Gastroesophageal sphincter (tissue), 4 donors: Measurements from ENCODE around the gene DUSP16. TPM values are rescaled to one million over a fixed set of nuclear protein-coding genes. Genes with fewer than 3 reads are reported as not detected.

Experiments used
- ATAC-seq: fragments of 150-250 bp; one replicate; pipeline ENCODE4 v1.9.1; 2016; ENCODE audit warnings: mild to moderate bottlenecking, moderate library complexity
- H3K27ac ChIP-seq, 4 donors: fragments of 200-600 bp; sonication (generic) in 3 of 4; 1 replicate in 3 of 4; 2 replicates in 1 of 4; pipeline ENCODE4 v1.5.1; 2016 to 2019
- H3K27me3 ChIP-seq: fragments of 200-600 bp; sonication (generic); one replicate; pipeline ENCODE4 v1.5.1; 2019
- H3K36me3 ChIP-seq, 2 donors: fragments of 200-600 bp; sonication (generic); one replicate each; pipeline ENCODE4 v1.5.1; 2019; ENCODE audit warnings: control low read depth in 1 of 2
- H3K4me1 ChIP-seq, 3 donors: fragments of 200-600 bp; sonication (generic); 1 replicate in 2 of 3; 2 replicates in 1 of 3; pipeline ENCODE4 v1.5.1; 2016 to 2019; ENCODE audit warnings: control low read depth in 2 of 3
- H3K4me3 ChIP-seq, 2 donors: fragments of 200-600 bp; sonication (generic); one replicate each; pipeline ENCODE4 v1.5.1; 2019; ENCODE audit warnings: mild to moderate bottlenecking in 1 of 2, moderate library complexity in 1 of 2
- H3K9me3 ChIP-seq, 3 donors: fragments of 200-600 bp; sonication (generic); one replicate each; pipeline ENCODE4 v1.5.1; 2017 to 2019; ENCODE audit warnings: control low read depth in 2 of 3
- EP300 ChIP-seq: sonication (generic); formaldehyde crosslinking; IDR thresholded peaks from one replicate; pipeline ENCODE4 v1.6.1; 2017; ENCODE audit warnings: antibody characterized with exemption, mild to moderate bottlenecking
- POLR2A ChIP-seq, 2 donors: fragments of 450-650 bp; IDR thresholded peaks; one replicate each; pipeline ENCODE4 v1.6.1; 2017; ENCODE audit warnings: antibody characterized with exemption in 2 of 2, mild to moderate bottlenecking in 2 of 2, moderate library complexity in 1 of 2
- POLR2AphosphoS5 ChIP-seq: sonication (generic); formaldehyde crosslinking; IDR thresholded peaks from one replicate; pipeline ENCODE4 v1.6.1; 2017; ENCODE audit warnings: antibody characterized with exemption
- WGBS, 2 donors: methylation state at CpG; one replicate each; pipeline ENCODE4 v1.1.5; 2018; ENCODE audit warnings: low coverage in 1 of 2; 5-methylcytosine and 5-hydroxymethylcytosine counted together
- total RNA-seq, 4 donors: library from RNA; depleted of rRNA; stranded (reverse); fragments of >200 nt; gene quantifications; one replicate each; pipeline ENCODE4 v1.1.0, GENCODE V29; 2016
- TF ChIP-seq, protein P1 (sequence below), 4 experiments: fragments of 200-600 bp in 2 of 4; fragments of 450-650 bp in 2 of 4; sonication (generic) in 1 of 4; IDR thresholded peaks; one replicate each; pipeline ENCODE4 v1.5.1; 2017 to 2019; ENCODE audit warnings: antibody characterized with exemption in 4 of 4, mild to moderate bottlenecking in 2 of 4, moderate library complexity in 2 of 4

The DUSP16 gene
- total RNA-seq, 4 donors from 2014 or later, result 14.7 to 20.1 (median 17.1) TPM

DNA sequence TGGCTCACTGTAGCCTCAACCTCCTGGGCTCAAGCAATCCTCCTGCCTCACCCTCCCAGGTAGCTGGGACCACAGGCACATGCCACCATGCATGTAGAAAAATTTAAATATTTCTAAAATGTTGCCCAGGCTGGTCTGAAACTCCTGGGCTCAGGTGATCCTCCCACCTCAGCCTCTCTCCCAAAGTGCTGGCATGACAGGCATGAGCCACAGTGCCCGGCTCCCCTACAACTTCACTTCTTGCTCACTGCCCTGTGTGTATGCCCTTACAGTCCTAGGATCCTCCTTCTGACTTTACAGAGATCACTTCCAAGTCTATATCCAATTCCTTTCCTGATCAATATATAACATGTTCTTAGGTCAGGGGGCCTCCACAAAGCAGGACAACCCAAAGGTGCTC, 25.2 kb upstream of the DUSP16 start:
- Histone ChIP-seq H3K4me1 (no peaks in the 10 kb centered on the region), H3K27me3 (no peaks in the 10 kb centered on the region), H3K27ac (no peak overlapping the region), H3K36me3 (no peaks in the 10 kb centered on the region), H3K9me3 (no peaks in the 10 kb centered on the region), H3K4me3 (no peak overlapping the region)
- TF ChIP-seq POLR2A (IDR thresholded peaks at IDR 0.05), result no peak
- TF ChIP-seq POLR2AphosphoS5, result no peak
- TF ChIP-seq, protein P1, sequence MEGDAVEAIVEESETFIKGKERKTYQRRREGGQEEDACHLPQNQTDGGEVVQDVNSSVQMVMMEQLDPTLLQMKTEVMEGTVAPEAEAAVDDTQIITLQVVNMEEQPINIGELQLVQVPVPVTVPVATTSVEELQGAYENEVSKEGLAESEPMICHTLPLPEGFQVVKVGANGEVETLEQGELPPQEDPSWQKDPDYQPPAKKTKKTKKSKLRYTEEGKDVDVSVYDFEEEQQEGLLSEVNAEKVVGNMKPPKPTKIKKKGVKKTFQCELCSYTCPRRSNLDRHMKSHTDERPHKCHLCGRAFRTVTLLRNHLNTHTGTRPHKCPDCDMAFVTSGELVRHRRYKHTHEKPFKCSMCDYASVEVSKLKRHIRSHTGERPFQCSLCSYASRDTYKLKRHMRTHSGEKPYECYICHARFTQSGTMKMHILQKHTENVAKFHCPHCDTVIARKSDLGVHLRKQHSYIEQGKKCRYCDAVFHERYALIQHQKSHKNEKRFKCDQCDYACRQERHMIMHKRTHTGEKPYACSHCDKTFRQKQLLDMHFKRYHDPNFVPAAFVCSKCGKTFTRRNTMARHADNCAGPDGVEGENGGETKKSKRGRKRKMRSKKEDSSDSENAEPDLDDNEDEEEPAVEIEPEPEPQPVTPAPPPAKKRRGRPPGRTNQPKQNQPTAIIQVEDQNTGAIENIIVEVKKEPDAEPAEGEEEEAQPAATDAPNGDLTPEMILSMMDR (IDR thresholded peaks at IDR 0.05), result no peak
- TF ChIP-seq EP300, result no peak
- WGBS, 2 donors, result 100% methylated on average over 1 of the region's 1 CpG
- ATAC-seq, result no peak

DNA sequence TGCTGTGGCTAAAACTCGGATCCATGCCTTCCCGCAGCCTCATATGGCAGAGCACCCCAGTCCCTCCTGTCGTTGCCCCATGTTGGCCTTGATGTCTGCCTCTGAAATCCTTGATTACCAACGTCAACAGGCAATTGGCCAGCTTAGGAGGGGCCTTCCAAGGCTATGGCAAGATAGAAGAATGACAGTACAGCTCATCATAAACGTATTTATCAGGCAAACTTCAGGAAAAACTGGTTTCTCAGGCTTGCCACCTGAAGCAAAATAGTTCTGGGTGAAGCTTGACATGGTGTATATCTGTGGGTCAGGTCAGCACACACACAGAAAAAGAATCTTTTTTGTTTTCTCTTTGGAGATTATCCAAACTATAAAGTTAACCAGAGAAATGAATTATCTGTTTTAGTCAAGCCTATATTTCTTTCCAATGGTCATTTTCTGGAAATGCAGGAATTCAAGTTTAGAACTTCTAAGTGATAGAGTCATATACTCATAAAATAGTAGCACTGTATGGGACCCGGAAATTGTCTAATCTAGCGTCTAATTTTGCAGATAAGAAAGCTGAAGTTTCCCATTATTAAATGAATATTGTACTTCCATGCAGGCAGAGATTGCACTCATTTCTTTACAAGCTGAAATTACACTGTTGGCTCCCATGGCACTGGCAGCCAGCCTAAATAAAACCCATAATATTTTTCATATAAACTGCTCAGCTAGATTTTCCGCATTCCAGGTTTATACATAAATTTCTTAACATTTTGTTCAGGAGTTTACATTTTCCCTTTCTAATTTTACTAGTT, 24.4 kb upstream of the DUSP16 start:
- H3K27ac ChIP-seq, result no peak overlapping the region
- no peak for ATAC-seq
- H3K27me3 ChIP-seq, result no peaks in the 10 kb centered on the region
- WGBS, 2 donors, result 61 to 88% methylated on average over 7 of the region's 8 CpGs
- no peak for TF ChIP-seq POLR2AphosphoS5
- no peak for TF ChIP-seq EP300
- TF ChIP-seq POLR2A (IDR thresholded peaks at IDR 0.05), result no peak
- TF ChIP-seq, protein P1 (IDR thresholded peaks at IDR 0.05), result no peak
- no peaks in the 10 kb centered on the region for H3K4me1 ChIP-seq
- no peaks in the 10 kb centered on the region for H3K36me3 ChIP-seq
- no peak overlapping the region for H3K4me3 ChIP-seq
- no peaks in the 10 kb centered on the region for H3K9me3 ChIP-seq

DNA sequence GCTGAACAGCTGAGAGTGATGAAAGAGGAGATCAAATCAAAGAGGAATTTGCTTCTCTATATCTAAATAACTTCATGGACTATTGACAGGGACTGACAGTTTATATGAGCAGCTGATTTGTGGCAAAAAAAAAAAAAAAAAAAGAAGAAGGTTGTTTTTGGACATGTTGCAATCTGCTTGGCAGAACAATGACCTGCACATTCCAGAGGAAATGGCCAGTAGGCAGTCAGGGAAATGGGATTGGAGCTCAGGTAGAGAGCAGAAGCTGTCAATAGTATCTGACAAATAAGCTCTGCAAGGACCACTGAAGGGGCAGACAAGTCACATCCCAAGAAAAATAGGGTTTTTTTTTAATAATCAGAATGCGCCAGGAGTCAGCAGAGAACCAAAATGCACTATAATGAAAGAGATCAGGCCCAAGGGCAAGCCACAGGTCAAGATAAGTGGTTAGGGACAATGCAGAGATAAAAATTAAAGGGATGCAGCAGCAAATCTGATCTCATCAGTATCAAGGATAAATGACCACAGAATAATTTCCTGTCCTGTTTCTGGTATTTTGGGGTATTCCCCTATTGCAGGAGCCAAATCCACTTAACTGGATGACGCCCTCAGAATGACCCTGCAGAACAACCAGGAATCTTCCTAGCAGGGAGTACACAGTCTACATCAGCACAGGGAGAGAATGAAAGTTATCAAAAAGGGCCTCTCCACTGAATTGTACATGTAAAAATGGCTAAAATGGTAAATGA, 22.6 kb upstream of the DUSP16 start:
- ATAC-seq, result no peak
- no peaks in the 10 kb centered on the region for H3K4me1 ChIP-seq
- no peaks in the 10 kb centered on the region for H3K27me3 ChIP-seq
- no peaks in the 10 kb centered on the region for H3K36me3 ChIP-seq
- H3K4me3 ChIP-seq, result no peak overlapping the region
- H3K9me3 ChIP-seq, result no peaks in the 10 kb centered on the region
- WGBS, 2 donors, result 56 to 64% methylated on average over 2 of the region's 2 CpGs
- TF ChIP-seq POLR2A (IDR thresholded peaks at IDR 0.05) (no peak), POLR2AphosphoS5 (no peak), EP300 (no peak)
- TF ChIP-seq, protein P1 (IDR thresholded peaks at IDR 0.05), result no peak
- no peak overlapping the region for H3K27ac ChIP-seq

DNA sequence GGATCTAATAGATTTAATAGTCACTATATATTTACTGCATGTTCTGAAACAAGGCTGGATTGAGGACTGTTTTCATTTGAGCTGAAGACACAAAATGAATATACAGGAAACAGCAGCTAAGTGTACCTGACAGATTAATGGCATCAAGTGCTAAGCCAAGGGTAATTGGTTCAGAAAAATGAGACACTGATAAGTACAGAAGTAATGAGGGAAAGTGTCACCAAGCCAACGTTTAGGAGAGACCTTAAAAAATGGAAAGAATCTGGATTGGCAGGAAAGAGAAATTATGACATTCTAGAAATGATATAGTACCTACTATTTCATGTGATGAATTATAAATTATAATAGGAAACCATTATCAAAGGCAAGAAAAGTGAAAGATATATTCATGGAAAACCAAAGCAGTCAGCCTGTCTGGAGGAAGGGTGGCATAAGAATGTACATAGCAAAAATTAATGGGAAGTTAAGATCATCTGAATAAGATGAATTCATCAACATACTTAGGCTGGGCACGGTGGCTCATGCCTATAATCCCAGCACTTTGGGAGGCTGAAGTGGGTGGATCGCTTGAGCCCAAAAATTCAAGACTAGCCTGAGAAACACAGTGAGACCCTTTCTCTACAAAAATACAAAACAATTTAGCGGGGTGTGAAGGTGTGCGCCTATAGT, 21.0 kb upstream of the DUSP16 start:
- no peaks in the 10 kb centered on the region for H3K4me1 ChIP-seq
- H3K27me3 ChIP-seq, result no peaks in the 10 kb centered on the region
- H3K9me3 ChIP-seq, result no peaks in the 10 kb centered on the region
- TF ChIP-seq, protein P1 (IDR thresholded peaks at IDR 0.05), result no peak
- no peak for TF ChIP-seq EP300
- no peak for TF ChIP-seq POLR2A (IDR thresholded peaks at IDR 0.05)
- no peak for TF ChIP-seq POLR2AphosphoS5
- ATAC-seq, result no peak
- 39 to 74% methylated on average over 3 to 5 of the region's 5 CpGs for WGBS, 2 donors
- no peaks in the 10 kb centered on the region for H3K36me3 ChIP-seq
- H3K27ac ChIP-seq, result no peak overlapping the region
- no peak overlapping the region for H3K4me3 ChIP-seq
